H7 (cell line): ENCODE measurements around the gene RNF34. TPM values are rescaled to one million over a fixed set of nuclear protein-coding genes. Genes with fewer than 3 reads are reported as not detected.

Experiments used
- DNase-seq: peaks from one replicate; pipeline ENCODE4 v3.0.0; 2012
- H3K27me3 ChIP-seq: 2 replicates; pipeline ENCODE4 v1.6.0; 2011; ENCODE audit warnings: mild to moderate bottlenecking, low read length; ENCODE audit not compliant: control insufficient read depth, insufficient read depth
- H3K36me3 ChIP-seq: replicated peaks from 2 replicates; pipeline ENCODE4 v1.5.1; 2011; ENCODE audit warnings: low read length; ENCODE audit not compliant: control insufficient read depth, insufficient read depth
- H3K4me3 ChIP-seq: 2 replicates; pipeline ENCODE4 v1.5.1; 2011; ENCODE audit warnings: low read depth, mild to moderate bottlenecking, control low read depth, low read length, moderate library complexity; ENCODE audit not compliant: insufficient read depth
- total RNA-seq: library from RNA; depleted of rRNA; stranded (reverse); fragments of >200 nt; shearing (Covaris generic); gene quantifications from 2 replicates; pipeline ENCODE4 v1.2.3, GENCODE V29; 2014; rRNA removed

Gene RNF34
- total RNA-seq, 1 experiment from 2014 or later, result 82.4 TPM

DNA sequence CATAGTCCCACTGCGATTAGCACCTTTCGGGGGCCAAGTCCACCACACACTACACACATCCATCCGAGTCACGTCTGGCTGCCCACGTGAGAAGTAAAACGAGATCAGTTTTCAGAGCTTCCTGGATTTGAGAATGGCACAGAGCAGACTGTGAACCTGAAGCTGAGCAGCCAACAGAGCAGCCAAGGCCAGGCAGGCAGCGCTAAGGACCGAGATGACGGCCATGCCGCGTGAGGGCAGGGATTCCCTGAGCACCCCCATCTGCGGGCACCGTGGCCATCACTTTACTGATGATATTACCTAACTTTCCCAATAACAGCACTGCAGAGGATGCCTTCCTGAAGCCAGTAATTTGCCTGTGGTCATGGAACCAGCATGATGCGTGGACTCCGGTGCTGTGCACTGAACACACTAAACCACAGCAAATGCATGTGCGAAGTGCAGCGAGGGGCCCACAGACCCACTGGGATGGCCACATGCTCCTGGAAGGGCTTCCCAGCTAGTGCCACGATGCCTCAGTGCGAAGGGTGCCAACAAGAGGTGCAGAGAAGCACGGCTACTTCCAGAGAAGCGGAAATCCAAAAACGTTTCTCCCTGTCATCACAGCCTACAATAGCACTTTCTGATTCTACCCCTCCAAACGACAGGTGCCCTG, 56.0 kb downstream of the RNF34 start:
- peak; percentile 28 for DNase-seq
- Histone ChIP-seq H3K36me3 (peaks cover 2% of the 10 kb centered on the region; the same call in 1 of the 2 replicates), H3K4me3 (no peak overlapping the region), H3K27me3 (no peaks in the 10 kb centered on the region)

- no peaks in the 10 kb centered on the region for H3K27me3 ChIP-seq
- DNase-seq, result peak; percentile 25
- H3K4me3 ChIP-seq, result no peak overlapping the region
- H3K36me3 ChIP-seq, result peaks cover 2% of the 10 kb centered on the region; the same call in 1 of the 2 replicates
Measured at GRCh38 chr12:121456551-121456950, 56.6 kb downstream of the RNF34 start.

DNA sequence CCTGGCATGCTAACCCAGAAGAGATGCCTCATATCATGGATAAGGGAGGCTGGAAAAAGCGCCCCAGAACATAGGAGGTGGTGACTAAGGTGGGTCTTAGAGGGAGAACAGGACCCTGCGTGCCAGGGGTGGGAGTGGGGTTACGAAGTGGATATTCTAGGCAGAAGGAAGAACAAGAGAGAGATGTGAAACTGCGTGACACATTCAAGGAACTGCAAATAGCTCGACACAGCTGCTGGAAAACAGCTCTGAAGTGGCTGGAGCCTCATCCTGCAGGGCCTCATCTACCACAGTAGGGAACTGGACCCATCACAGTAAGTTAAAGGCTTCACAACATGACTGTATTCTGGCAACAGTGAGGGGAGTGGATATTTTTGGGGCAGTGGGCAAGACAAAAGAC, 61.1 kb downstream of the RNF34 start:
- Histone ChIP-seq H3K27me3 (no peaks in the 10 kb centered on the region), H3K4me3 (no peak overlapping the region), H3K36me3 (peaks cover 2% of the 10 kb centered on the region; the same call in 1 of the 2 replicates)
- DNase-seq, result no peak

DNA sequence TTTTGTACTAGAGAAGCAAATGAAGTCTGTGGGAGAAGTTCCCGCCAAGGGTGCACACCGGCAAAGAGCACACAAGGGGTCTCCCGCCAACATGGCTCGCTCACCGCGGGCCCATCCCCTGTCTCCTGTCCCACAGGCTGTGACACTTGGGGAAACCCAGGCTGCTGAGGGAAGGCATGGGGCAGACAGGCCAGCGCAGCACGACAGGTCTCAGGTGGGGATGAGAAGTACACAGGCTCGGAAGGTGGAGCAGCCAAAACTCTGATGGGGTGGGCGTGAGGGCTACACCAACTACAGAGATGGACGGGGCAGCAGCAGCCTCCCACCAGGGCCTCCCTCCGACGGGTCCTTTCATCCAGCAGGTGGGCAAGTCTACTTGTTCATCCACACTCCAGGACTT, 64.4 kb downstream of the RNF34 start:
- Histone ChIP-seq H3K4me3 (no peak overlapping the region), H3K36me3 (peaks cover 2% of the 10 kb centered on the region; the same call in 1 of the 2 replicates), H3K27me3 (no peaks in the 10 kb centered on the region)
- DNase-seq, result no peak

DNA sequence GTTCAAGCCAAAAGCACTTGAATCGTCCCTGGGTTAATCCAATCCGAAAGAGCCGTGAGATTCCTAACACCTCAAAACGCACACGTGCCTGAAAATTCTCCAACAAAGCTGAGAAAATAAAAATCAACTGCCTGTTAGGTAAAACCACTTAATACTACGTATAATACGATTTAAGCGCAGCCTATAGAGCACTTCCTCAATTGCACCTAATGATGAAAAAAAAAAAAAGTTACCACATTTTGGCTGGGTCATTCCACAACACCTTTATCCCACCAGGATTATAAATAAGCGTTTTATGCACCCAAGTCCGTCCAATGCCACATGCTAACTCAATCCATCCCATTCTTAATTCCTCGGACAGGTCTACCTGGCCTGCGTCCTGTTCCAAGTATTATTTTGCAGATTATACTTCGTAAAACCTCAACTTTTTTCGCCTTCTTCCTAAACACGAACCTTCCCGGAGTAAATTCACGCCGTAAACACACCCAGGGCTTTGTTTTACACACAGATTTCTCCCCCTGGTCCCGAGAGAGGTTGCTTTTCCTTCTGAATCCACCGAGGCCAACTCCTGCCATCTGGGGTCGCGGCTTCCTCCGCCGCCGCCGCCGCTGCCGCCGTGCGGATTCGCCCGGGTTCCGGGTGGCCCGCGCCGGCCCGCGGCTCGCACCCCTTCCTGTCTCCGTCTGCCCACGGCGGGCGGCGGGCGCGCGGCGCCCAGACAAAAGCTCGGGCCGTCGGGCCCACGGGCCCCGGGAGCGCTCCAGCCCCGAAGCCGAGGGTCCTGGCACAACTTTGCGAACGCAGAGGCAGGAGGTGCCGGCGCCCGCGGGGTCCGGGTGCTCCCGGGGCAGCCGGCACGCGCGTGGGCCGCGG, 66.2 kb downstream of the RNF34 start:
- Histone ChIP-seq H3K36me3 (peaks cover 2% of the 10 kb centered on the region; the same call in 1 of the 2 replicates), H3K4me3 (peak overlapping the region; percentile 53), H3K27me3 (no peaks in the 10 kb centered on the region)
- DNase-seq, result peak; percentile 76

GRCh38 chr12:121466794-121467637, 67.1 kb downstream of the RNF34 start:
- no peaks in the 10 kb centered on the region for H3K27me3 ChIP-seq
- DNase-seq, result peak; percentile 99
- peak overlapping the region; percentile 76 for H3K4me3 ChIP-seq
- peaks cover 2% of the 10 kb centered on the region; the same call in 1 of the 2 replicates for H3K36me3 ChIP-seq

GRCh38 chr12:121467638-121468498, 68.0 kb downstream of the RNF34 start:
- Histone ChIP-seq H3K4me3 (peak overlapping the region; percentile 76), H3K27me3 (no peaks in the 10 kb centered on the region), H3K36me3 (peaks cover 2% of the 10 kb centered on the region; the same call in 1 of the 2 replicates)
- DNase-seq, result peak; percentile 89

DNA sequence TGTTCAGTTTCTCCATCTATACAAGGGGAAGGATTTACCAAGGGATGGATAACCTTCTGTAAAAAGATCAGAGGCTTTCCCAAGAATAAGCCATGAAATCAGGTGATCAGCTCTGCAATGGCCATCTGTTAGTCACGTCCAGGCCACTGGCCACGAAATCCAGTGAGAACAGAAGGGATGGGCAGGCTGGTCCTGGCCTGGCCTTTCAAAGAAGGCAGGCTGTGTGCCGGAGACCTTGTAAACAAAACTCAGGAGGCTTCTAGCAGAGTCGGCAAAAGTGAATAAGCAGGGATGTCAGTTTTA, 68.5 kb downstream of the RNF34 start:
- no peaks in the 10 kb centered on the region for H3K27me3 ChIP-seq
- DNase-seq, result no peak
- H3K36me3 ChIP-seq, result peaks cover 2% of the 10 kb centered on the region; the same call in 1 of the 2 replicates
- H3K4me3 ChIP-seq, result no peak overlapping the region

DNA sequence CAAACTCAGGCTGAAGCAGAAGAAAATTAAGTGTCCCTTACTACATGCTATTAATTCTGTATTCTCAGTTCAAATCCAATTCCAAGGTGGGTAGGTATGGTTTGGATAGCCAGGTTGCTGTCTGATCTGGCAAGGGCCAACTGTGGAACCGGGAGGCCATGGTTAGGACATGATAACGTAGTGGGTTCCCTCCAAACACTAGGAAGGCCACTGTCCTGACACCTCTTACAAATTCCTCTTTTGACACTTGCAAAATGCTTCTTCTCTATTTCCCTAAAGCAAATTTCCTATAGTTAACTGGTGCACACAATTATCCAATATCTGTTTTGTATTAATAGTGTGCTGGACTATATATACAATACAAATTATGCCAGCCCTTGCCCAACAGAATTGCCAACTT, 70.8 kb downstream of the RNF34 start:
- no peaks in the 10 kb centered on the region for H3K27me3 ChIP-seq
- H3K4me3 ChIP-seq, result no peak overlapping the region
- H3K36me3 ChIP-seq, result no peaks in the 10 kb centered on the region
- no peak for DNase-seq

GRCh38 chr12:121472150-121472905, 72.4 kb downstream of the RNF34 start:
- DNase-seq, result no peak
- H3K36me3 ChIP-seq, result no peaks in the 10 kb centered on the region
- H3K27me3 ChIP-seq, result no peaks in the 10 kb centered on the region
- no peak overlapping the region for H3K4me3 ChIP-seq

Other genes with a start within 250 kb of the RNF34 start
- gene P2RX4, start 190.0 kb upstream of the RNF34 start, total RNA-seq, result 11.1 and 12.6 TPM in 2 replicates
- 11.0 and 11.6 TPM in 2 replicates for gene CAMKK2, start 103.4 kb upstream of the RNF34 start, total RNA-seq
- gene ANAPC5, start 47.7 kb upstream of the RNF34 start, total RNA-seq, result 161 and 167 TPM in 2 replicates
- 94.3 and 109 TPM in 2 replicates for gene KDM2B, start 180.9 kb downstream of the RNF34 start, total RNA-seq
- 24.7 and 29.1 TPM in 2 replicates for gene ORAI1, start 226.4 kb downstream of the RNF34 start, total RNA-seq